ENCODE measurements around the gene MAP3K10. TPM values are rescaled to one million over a fixed set of nuclear protein-coding genes. Genes with fewer than 3 reads are reported as not detected.
"Not testable (repeated sequence)": the region's sequence is repeated elsewhere in the genome, so short reads cannot be mapped to it uniquely, and the experiment has no call there.

MAP3K10 gene
- total and polyA plus RNA-seq, 4 experiments from 2014 or later = 2.0 to 30.2 (median 28.4) TPM; not detected in 1

DNA sequence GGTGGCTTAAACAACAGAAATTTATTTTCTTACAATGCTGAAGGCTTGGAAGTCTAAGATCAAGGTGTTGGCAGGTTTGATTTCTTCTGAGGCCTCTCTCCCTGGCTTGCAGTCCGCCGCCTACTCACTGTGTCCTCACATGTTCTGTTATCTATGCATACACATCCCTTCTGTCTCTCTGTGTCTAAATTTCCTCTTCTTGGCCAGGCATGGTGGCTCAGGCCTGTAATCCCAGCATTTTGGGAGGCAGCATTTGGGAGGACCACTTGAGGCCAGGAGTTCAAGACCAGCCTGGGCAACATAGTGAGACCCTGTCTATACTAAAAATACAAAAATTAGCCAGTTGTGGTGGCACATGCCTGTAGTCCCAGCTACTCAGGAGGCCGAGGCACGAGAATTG, 19.9 kb upstream of the MAP3K10 start:
- POLR2A ChIA-PET (ENCODE audit: partially characterized antibody); H3K27me3 Mint-ChIP-seq; intact Hi-C loops (cut with micrococcal nuclease): not testable (repeated sequence)

DNA sequence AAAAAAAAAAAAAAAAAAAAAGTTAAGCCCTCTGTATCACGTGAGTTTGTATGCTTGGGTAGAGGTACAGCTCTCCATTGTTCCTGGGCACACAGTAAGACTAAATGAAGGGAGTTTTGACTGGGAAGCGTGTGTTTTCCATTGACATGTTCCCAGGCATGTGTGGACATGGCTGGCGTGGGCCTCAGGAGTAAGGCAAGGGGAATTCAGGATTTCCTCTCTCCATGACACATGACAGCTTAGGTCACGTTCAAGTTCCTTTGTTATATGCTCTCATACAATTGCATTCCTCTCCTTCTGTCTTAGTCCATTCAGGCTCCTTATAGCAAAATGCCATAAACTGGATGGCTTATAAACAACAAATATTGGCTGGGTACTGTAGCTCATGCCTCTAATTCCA, 17.1 kb upstream of the MAP3K10 start:
- Mint-ChIP-seq H3K27me3 (peaks cover 1 to 11% of the 10 kb centered on the region in 2 donors), H3K36me3 (no peaks in the 10 kb centered on the region)

More for the DNA sequence above, 19.9 kb upstream of the MAP3K10 start:
- H3K36me3 Mint-ChIP-seq; H3K27ac Mint-ChIP-seq; H3K9me3 Mint-ChIP-seq; H3K4me1 ChIP-seq (ENCODE audit: insufficient read depth, low read length); H3K36me3 ChIP-seq (ENCODE audit: insufficient read depth, low read length); H3K4me3 ChIP-seq (ENCODE audit: low read length in 2 of 2); H3K27me3 ChIP-seq (ENCODE audit: insufficient read depth, low read length); H3K9me3 ChIP-seq (ENCODE audit: control insufficient read depth in 1 of 2, low read length in 2 of 2); H3K4me3 Mint-ChIP-seq; DNase-seq; H3K27ac ChIP-seq (ENCODE audit: low read depth, low read length); H3K4me1 Mint-ChIP-seq: not testable (repeated sequence)
- CTCF ChIA-PET (ENCODE audit: partially characterized antibody) = interaction anchor here (2.7 kb wide), 1 partner anchor 31 kb away, joined by 7 read pairs; no protein-coding TSS in a partner anchor

DNA sequence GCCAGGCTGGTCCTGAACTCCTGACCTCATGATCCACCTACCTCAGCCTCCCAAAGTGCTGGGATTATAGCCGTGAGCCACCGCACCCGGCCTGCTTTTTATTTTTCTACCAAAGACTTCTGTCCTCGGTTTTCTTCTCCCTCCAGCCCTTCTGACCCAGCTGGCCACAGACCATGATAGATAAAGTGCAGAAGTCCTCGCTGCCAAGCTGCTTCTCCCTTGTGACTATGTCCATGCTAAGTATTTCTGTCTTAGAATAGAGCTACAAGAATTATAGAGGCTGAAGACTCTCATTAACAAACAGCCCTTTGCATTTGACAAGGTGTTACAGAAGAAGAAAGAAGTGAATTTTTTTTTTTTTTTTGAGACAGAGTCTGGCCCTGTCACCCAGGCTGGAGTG, 15.4 kb upstream of the MAP3K10 start:
- Histone ChIP-seq H3K9me3 (ENCODE audit: control insufficient read depth in 1 of 2, low read length in 2 of 2) (no peaks in the 10 kb centered on the region), H3K36me3 (ENCODE audit: insufficient read depth, low read length) (no peaks in the 10 kb centered on the region), H3K27me3 (ENCODE audit: insufficient read depth, low read length) (no peaks in the 10 kb centered on the region), H3K27ac (ENCODE audit: low read depth, low read length) (no peak overlapping the region), H3K4me1 (ENCODE audit: insufficient read depth, low read length) (no peaks in the 10 kb centered on the region), H3K4me3 (ENCODE audit: low read length in 2 of 2) (no peak overlapping the region)
- no peak overlapping the region for H3K27ac Mint-ChIP-seq
- POLR2A ChIA-PET (ENCODE audit: partially characterized antibody) = no interaction called here
- intact Hi-C loops (cut with micrococcal nuclease) = no loop called here
- H3K4me1 Mint-ChIP-seq = no peaks in the 10 kb centered on the region
- H3K9me3 Mint-ChIP-seq = no peaks in the 10 kb centered on the region
- CTCF ChIA-PET (ENCODE audit: partially characterized antibody) = interaction anchor here (1.9 kb wide), 1 partner anchor 11 kb away, joined by 6 read pairs; no protein-coding TSS in a partner anchor
- H3K4me3 Mint-ChIP-seq = no peak overlapping the region
- DNase-seq = no peak
- peaks cover 8 to 14% of the 10 kb centered on the region in 2 donors for H3K27me3 Mint-ChIP-seq
- no peaks in the 10 kb centered on the region for H3K36me3 Mint-ChIP-seq

More for the DNA sequence above, 17.1 kb upstream of the MAP3K10 start:
- no peaks in the 10 kb centered on the region for H3K36me3 ChIP-seq (ENCODE audit: insufficient read depth, low read length)
- H3K27ac ChIP-seq (ENCODE audit: low read depth, low read length) = no peak overlapping the region
- no peaks in the 10 kb centered on the region for H3K27me3 ChIP-seq (ENCODE audit: insufficient read depth, low read length)
- H3K4me1 ChIP-seq (ENCODE audit: insufficient read depth, low read length) = no peaks in the 10 kb centered on the region
- H3K27ac Mint-ChIP-seq = no peak overlapping the region
- H3K9me3 ChIP-seq (ENCODE audit: control insufficient read depth in 1 of 2, low read length in 2 of 2) = no peaks in the 10 kb centered on the region
- ChIA-PET POLR2A (ENCODE audit: partially characterized antibody) (no interaction called here), CTCF (ENCODE audit: partially characterized antibody) (interaction anchor here (0.7 to 1.1 kb wide), 2 partner anchors 8 to 9 kb away, joined by 3 read pairs; no protein-coding TSS in a partner anchor)
- no peaks in the 10 kb centered on the region for H3K4me1 Mint-ChIP-seq
- H3K4me3 Mint-ChIP-seq = no peak overlapping the region
- no peak overlapping the region for H3K4me3 ChIP-seq (ENCODE audit: low read length in 2 of 2)
- DNase-seq = no peak
- intact Hi-C loops (cut with micrococcal nuclease) = no loop called here
- no peaks in the 10 kb centered on the region for H3K9me3 Mint-ChIP-seq

DNA sequence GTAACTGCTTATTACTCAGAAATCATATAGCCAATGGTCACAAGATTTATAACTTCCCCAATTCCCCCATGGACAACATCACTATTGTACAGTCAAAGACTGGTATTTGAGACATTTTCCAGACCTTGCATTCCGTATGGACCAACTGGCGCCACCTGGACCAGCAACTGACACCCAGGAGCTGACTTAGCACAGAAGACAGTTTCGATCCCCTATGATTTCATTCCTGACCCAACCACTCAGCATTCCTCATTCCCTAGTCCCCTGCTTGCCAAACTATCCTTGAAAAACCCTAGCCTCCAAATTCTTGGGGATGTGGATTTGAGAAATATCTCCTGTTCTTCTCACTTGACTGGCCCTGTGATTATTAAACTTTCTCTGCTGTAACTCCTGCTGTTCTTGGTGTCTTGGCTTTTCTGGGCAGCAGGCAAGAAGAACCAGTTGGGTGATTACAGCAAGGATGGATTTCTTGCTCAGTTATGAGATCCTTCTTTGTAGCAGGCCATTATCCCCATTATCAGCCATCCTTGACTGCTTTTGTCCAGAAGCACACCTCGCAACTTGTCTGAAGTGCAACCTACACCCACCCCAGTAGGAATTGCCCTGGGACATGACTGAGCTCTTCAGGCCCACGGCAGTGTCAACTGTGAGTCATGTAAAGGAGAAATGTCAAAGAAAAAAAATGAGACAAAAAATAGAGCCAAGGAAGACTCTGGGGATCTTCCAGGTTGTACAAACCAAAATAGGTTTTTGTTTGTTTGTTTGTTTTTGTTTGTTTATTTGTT, 13.7 kb upstream of the MAP3K10 start:
- intact Hi-C loops (cut with micrococcal nuclease) = no loop called here
- H3K4me1 Mint-ChIP-seq = no peaks in the 10 kb centered on the region
- H3K4me3 Mint-ChIP-seq = no peak overlapping the region
- ChIA-PET POLR2A (ENCODE audit: partially characterized antibody) (no interaction called here), CTCF (ENCODE audit: partially characterized antibody) (interaction anchor here (1.8 to 1.9 kb wide), 2 partner anchors 13 to 38 kb away, joined by 5 to 6 read pairs; no protein-coding TSS in a partner anchor)
- Histone ChIP-seq H3K36me3 (ENCODE audit: insufficient read depth, low read length) (no peaks in the 10 kb centered on the region), H3K9me3 (ENCODE audit: control insufficient read depth in 1 of 2, low read length in 2 of 2) (no peaks in the 10 kb centered on the region), H3K4me3 (ENCODE audit: low read length in 2 of 2) (no peak overlapping the region), H3K4me1 (ENCODE audit: insufficient read depth, low read length) (no peaks in the 10 kb centered on the region), H3K27ac (ENCODE audit: low read depth, low read length) (no peak overlapping the region), H3K27me3 (ENCODE audit: insufficient read depth, low read length) (no peaks in the 10 kb centered on the region)
- H3K36me3 Mint-ChIP-seq = no peaks in the 10 kb centered on the region
- peak overlapping the region in 1 of 7 donors; percentile 27 for H3K27ac Mint-ChIP-seq
- no peaks in the 10 kb centered on the region for H3K9me3 Mint-ChIP-seq
- peaks cover 8 to 14% of the 10 kb centered on the region in 2 donors for H3K27me3 Mint-ChIP-seq
- no peak for DNase-seq

DNA sequence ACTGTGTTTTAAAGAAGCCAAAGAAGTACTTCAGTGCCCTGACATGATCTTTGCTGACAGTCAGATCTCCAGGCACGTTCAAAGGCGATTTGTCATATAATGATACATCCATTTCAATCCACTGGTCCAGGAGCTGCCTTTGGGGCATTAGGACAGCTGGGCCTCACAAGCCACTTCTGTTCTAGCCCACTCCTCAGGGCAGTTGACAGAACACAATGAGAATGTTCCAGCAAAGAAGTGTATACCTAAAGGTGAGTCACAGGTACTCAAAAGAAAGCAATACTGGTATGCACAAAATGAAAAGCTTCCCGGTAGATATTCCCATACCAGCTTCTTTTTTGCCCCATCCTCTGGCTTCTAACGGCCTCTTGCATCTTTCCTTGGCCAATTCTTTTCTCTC, 12.5 kb upstream of the MAP3K10 start:
- Mint-ChIP-seq H3K9me3 (no peaks in the 10 kb centered on the region), H3K27me3 (peaks cover 8 to 11% of the 10 kb centered on the region in 2 donors), H3K27ac (peak overlapping the region in 1 of 7 donors; percentile 83), H3K4me1 (no peaks in the 10 kb centered on the region), H3K4me3 (no peak overlapping the region), H3K36me3 (no peaks in the 10 kb centered on the region)
- Histone ChIP-seq H3K4me3 (ENCODE audit: low read length in 2 of 2) (no peak overlapping the region), H3K27ac (ENCODE audit: low read depth, low read length) (no peak overlapping the region), H3K4me1 (ENCODE audit: insufficient read depth, low read length) (no peaks in the 10 kb centered on the region), H3K27me3 (ENCODE audit: insufficient read depth, low read length) (no peaks in the 10 kb centered on the region), H3K9me3 (ENCODE audit: control insufficient read depth in 1 of 2, low read length in 2 of 2) (no peaks in the 10 kb centered on the region), H3K36me3 (ENCODE audit: insufficient read depth, low read length) (no peaks in the 10 kb centered on the region)
- DNase-seq = no peak
- ChIA-PET CTCF (ENCODE audit: partially characterized antibody) (interaction anchor here (1.8 kb wide), 1 partner anchor 39 kb away, joined by 5 read pairs; no protein-coding TSS in a partner anchor), POLR2A (ENCODE audit: partially characterized antibody) (no interaction called here)
- intact Hi-C loops (cut with micrococcal nuclease) = no loop called here

DNA sequence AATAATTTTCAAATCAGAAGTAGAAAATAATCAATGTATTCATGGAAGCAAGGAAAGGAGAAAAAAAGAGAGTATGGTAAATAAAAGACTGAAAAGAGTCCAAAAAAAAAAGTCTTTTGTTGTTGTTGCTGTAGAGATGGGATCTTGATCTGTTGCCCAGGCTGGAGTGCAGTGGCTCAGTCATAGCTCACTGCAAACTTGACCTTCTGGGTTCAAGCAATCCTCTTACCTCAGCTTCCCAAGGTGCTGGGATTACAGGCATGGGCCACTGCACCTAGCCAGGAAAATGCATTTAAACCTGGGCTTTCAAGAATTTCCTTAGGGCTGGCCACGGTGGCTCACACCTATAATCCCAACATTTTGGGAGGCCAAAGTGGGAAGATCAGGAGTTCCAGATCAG, 7.0 kb upstream of the MAP3K10 start:
- ChIA-PET CTCF (ENCODE audit: partially characterized antibody) (no interaction called here), POLR2A (ENCODE audit: partially characterized antibody) (interaction anchor here (0.6 kb wide), 1 partner anchor 40 kb away, joined by 3 read pairs; no protein-coding TSS in a partner anchor)
- no peak overlapping the region for H3K4me3 Mint-ChIP-seq

DNA sequence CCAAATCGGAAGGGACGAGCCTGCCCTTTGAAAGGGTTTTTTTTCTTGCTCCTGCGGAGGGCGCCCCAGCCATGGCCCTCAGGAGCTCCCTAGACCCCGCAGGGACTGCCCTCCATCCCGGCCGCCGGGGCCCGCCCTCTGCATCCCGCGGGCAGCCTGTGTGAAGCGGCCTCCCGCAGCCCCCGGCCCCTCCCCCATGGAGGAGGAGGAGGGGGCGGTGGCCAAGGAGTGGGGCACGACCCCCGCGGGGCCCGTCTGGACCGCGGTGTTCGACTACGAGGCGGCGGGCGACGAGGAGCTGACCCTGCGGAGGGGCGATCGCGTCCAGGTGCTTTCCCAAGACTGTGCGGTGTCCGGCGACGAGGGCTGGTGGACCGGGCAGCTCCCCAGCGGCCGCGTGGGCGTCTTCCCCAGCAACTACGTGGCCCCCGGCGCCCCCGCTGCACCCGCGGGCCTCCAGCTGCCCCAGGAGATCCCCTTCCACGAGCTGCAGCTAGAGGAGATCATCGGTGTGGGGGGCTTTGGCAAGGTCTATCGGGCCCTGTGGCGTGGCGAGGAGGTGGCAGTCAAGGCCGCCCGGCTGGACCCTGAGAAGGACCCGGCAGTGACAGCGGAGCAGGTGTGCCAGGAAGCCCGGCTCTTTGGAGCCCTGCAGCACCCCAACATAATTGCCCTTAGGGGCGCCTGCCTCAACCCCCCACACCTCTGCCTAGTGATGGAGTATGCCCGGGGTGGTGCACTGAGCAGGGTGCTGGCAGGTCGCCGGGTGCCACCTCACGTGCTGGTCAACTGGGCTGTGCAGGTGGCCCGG, 815 bp downstream of the MAP3K10 start:
- H3K27me3 Mint-ChIP-seq = no peaks in the 10 kb centered on the region
- peak overlapping the region; percentile 71 to 81 (median 76) for H3K4me3 Mint-ChIP-seq
- intact Hi-C loops (cut with micrococcal nuclease) = loop anchor here (1.0 to 10.0 kb wide), 3 partner anchors 47 to 221 kb away; partner anchors contain the start of genes AKT2 and PSMC4
- POLR2A ChIA-PET (ENCODE audit: partially characterized antibody) = interaction anchor here (0.5 to 2.1 kb wide), 3 partner anchors 37 to 154 kb away, joined by 3 to 6 read pairs (median 3); no protein-coding TSS in a partner anchor
- CTCF ChIA-PET (ENCODE audit: partially characterized antibody) = interaction anchor here (1.3 to 2.0 kb wide), 2 partner anchors 51 to 222 kb away, joined by 3 to 8 read pairs; no protein-coding TSS in a partner anchor
- peak in 2 of 5 donors; percentile 4 to 6 for DNase-seq
- H3K27ac Mint-ChIP-seq = peak overlapping the region in 3 of 7 donors; percentile 54 to 87 (median 57)
- peak overlapping the region in 1 of 2 donors; percentile 47 for H3K4me3 ChIP-seq (ENCODE audit: low read length in 2 of 2)
- H3K27ac ChIP-seq (ENCODE audit: low read depth, low read length) = peak overlapping the region; percentile 31
- H3K4me1 Mint-ChIP-seq = peaks cover 22 to 40% (median 30%) of the 10 kb centered on the region in 4 donors
- no peaks in the 10 kb centered on the region for H3K27me3 ChIP-seq (ENCODE audit: insufficient read depth, low read length)
- H3K36me3 Mint-ChIP-seq = peaks cover 0 to 6% of the 10 kb centered on the region in 2 donors
- no peaks in the 10 kb centered on the region for H3K9me3 ChIP-seq (ENCODE audit: control insufficient read depth in 1 of 2, low read length in 2 of 2)
- no peaks in the 10 kb centered on the region for H3K9me3 Mint-ChIP-seq
- H3K4me1 ChIP-seq (ENCODE audit: insufficient read depth, low read length) = peaks cover 19% of the 10 kb centered on the region
- H3K36me3 ChIP-seq (ENCODE audit: insufficient read depth, low read length) = no peaks in the 10 kb centered on the region

More for the DNA sequence above, 7.0 kb upstream of the MAP3K10 start:
- Mint-ChIP-seq H3K9me3 (no peaks in the 10 kb centered on the region), H3K27ac (no peak overlapping the region), H3K27me3 (peaks cover 3 to 6% of the 10 kb centered on the region in 2 donors), H3K36me3 (no peaks in the 10 kb centered on the region), H3K4me1 (no peaks in the 10 kb centered on the region)
- Histone ChIP-seq H3K9me3 (ENCODE audit: control insufficient read depth in 1 of 2, low read length in 2 of 2) (no peaks in the 10 kb centered on the region), H3K27ac (ENCODE audit: low read depth, low read length) (no peak overlapping the region), H3K27me3 (ENCODE audit: insufficient read depth, low read length) (no peaks in the 10 kb centered on the region), H3K4me3 (ENCODE audit: low read length in 2 of 2) (no peak overlapping the region), H3K36me3 (ENCODE audit: insufficient read depth, low read length) (no peaks in the 10 kb centered on the region), H3K4me1 (ENCODE audit: insufficient read depth, low read length) (no peaks in the 10 kb centered on the region)
- DNase-seq = no peak
- intact Hi-C loops (cut with micrococcal nuclease) = no loop called here
